Loucy (cell line): ENCODE results near the gene MBD5.

Experiments
- H2AFZ ChIP-seq: fragments of 200-600 bp; sonication (generic); 2 replicates; pipeline ENCODE4 v1.6.0; 2016; ENCODE audit warnings: antibody characterized with exemption, mild to moderate bottlenecking, low read length, moderate library complexity
- H3F3A ChIP-seq: fragments of 200-600 bp; 2 replicates; pipeline ENCODE4 v1.6.0; 2016; ENCODE audit warnings: antibody characterized with exemption, low read depth, mild to moderate bottlenecking
- H3K27me3 ChIP-seq: fragments of 200-600 bp; sonication (generic); 2 replicates; pipeline ENCODE4 v1.6.1; 2014; ENCODE audit warnings: low read length, mild to moderate bottlenecking; ENCODE audit not compliant: insufficient read depth, poor library complexity, severe bottlenecking
- H3K36me3 ChIP-seq: fragments of 200-600 bp; sonication (generic); 2 replicates; pipeline ENCODE4 v1.6.1; 2016; ENCODE audit warnings: low read length; ENCODE audit not compliant: insufficient read depth
- H3K4me1 ChIP-seq: fragments of 200-600 bp; sonication (generic); 2 replicates; pipeline ENCODE4 v1.5.1; 2014; ENCODE audit warnings: low read length, mild to moderate bottlenecking; ENCODE audit not compliant: insufficient read depth, poor library complexity, severe bottlenecking
- H3K4me2 ChIP-seq: fragments of 200-600 bp; sonication (generic); 2 replicates; pipeline ENCODE4 v1.6.0; 2014; ENCODE audit warnings: antibody characterized with exemption, low read length, low read depth, mild to moderate bottlenecking; ENCODE audit not compliant: poor library complexity, severe bottlenecking
- H3K4me3 ChIP-seq: fragments of 200-600 bp; sonication (generic); 2 replicates; pipeline ENCODE4 v1.5.1; 2014; ENCODE audit warnings: low read length, mild to moderate bottlenecking, mixed read lengths; ENCODE audit not compliant: poor library complexity, severe bottlenecking
- H3K79me2 ChIP-seq: fragments of 200-600 bp; sonication (generic); 2 replicates; pipeline ENCODE4 v1.6.1; 2014; ENCODE audit warnings: low read length; ENCODE audit not compliant: insufficient read depth
- H3K9ac ChIP-seq: fragments of 200-600 bp; sonication (generic); 2 replicates; pipeline ENCODE4 v1.6.0; 2014; ENCODE audit warnings: mild to moderate bottlenecking, low read depth, low read length, moderate library complexity; ENCODE audit not compliant: poor library complexity, severe bottlenecking
- H3K9me2 ChIP-seq: fragments of 200-600 bp; sonication (generic); replicated peaks from 2 replicates; pipeline ENCODE4 v1.6.1; 2016; ENCODE audit warnings: low read depth, low read length, mixed read lengths
- H3K9me3 ChIP-seq: fragments of 200-600 bp; sonication (generic); 2 replicates; pipeline ENCODE4 v1.6.1; 2014; ENCODE audit warnings: mild to moderate bottlenecking, antibody characterized with exemption, low read length, low read depth; ENCODE audit not compliant: insufficient read depth
- H4K20me1 ChIP-seq: fragments of 200-600 bp; sonication (generic); 2 replicates; pipeline ENCODE4 v1.6.0; 2014; ENCODE audit warnings: antibody characterized with exemption, low read length, mild to moderate bottlenecking; ENCODE audit not compliant: insufficient read depth, poor library complexity, severe bottlenecking
- EZH2phosphoT487 ChIP-seq: fragments of 200-600 bp; IDR thresholded peaks from 2 replicates; pipeline ENCODE4 v1.6.1; 2018; ENCODE audit warnings: antibody characterized with exemption, mild to moderate bottlenecking, moderate library complexity, borderline replicate concordance
- TF ChIP-seq, protein P1 (sequence below): fragments of 200-600 bp; sonication (generic); conservative IDR thresholded peaks from 2 replicates; pipeline ENCODE4 v1.5.1; 2014; ENCODE audit warnings: mild to moderate bottlenecking, antibody characterized with exemption, low read length

The MBD5 gene

DNA sequence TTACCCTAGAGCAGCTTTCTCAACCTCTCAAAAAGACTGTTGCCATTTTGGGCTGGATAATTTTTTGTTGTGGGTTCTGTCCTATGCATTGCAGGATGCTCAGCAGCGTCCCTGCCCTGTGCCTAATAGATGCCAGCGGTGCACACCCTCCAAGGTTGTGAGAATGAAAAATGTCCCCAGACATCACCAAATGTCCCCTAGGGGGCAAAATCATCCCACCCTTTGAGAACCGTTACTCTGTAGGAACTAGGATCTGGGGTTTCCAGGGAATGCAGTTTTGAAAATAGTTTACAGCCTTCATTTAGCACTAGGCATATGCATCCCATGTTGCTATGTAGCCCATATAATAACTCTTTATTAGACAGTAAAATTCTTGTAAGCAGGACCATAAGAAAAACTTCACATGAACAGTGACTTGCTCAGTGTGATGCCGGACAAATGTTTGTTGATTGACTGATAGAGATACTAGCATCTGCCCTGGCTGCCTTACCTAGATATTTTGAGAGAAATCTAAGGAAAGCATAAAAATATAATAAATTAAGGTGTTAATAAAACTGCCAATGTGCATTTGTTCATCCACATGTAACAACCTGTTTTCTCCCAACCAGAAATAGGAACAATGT is 544.5 kb downstream of the MBD5 start:
- Histone ChIP-seq H3K9me3 (no peaks in the 10 kb centered on the region), H3K79me2 (no peaks in the 10 kb centered on the region), H3F3A (no peaks in the 10 kb centered on the region), H2AFZ (no peak overlapping the region), H3K9ac (no peak overlapping the region), H4K20me1 (no peaks in the 10 kb centered on the region), H3K4me2 (no peak overlapping the region), H3K36me3 (no peaks in the 10 kb centered on the region), H3K27me3 (no peaks in the 10 kb centered on the region), H3K9me2 (no peaks in the 10 kb centered on the region), H3K4me1 (peaks cover 6% of the 10 kb centered on the region), H3K4me3 (no peak overlapping the region)
- TF ChIP-seq EZH2phosphoT487 = no peak
- TF ChIP-seq, protein P1, sequence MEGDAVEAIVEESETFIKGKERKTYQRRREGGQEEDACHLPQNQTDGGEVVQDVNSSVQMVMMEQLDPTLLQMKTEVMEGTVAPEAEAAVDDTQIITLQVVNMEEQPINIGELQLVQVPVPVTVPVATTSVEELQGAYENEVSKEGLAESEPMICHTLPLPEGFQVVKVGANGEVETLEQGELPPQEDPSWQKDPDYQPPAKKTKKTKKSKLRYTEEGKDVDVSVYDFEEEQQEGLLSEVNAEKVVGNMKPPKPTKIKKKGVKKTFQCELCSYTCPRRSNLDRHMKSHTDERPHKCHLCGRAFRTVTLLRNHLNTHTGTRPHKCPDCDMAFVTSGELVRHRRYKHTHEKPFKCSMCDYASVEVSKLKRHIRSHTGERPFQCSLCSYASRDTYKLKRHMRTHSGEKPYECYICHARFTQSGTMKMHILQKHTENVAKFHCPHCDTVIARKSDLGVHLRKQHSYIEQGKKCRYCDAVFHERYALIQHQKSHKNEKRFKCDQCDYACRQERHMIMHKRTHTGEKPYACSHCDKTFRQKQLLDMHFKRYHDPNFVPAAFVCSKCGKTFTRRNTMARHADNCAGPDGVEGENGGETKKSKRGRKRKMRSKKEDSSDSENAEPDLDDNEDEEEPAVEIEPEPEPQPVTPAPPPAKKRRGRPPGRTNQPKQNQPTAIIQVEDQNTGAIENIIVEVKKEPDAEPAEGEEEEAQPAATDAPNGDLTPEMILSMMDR = peak; percentile 50
